Measurements from ENCODE around the gene CEL. TPM values are rescaled to one million over a fixed set of nuclear protein-coding genes. Genes with fewer than 3 reads are reported as not detected.

CEL gene
- total and polyA plus RNA-seq, 9 donors, result 1.3 to 13.6 (median 2.8) TPM

GRCh38 chr9:133109931-133110650 is 48.3 kb downstream of the CEL start:
- no peak overlapping the region for H3K27ac ChIP-seq
- H3K36me3 ChIP-seq, result no peaks in the 10 kb centered on the region
- H3K27me3 ChIP-seq, result no peaks in the 10 kb centered on the region
- DNase-seq, result peak in 3 of 5 donors; percentile 12 to 23 (median 13)
- TF ChIP-seq EP300 (IDR thresholded peaks at IDR 0.05) (no peak), POLR2A (IDR thresholded peaks at IDR 0.05) (no peak), CTCF (IDR thresholded peaks at IDR 0.05) (no peak)
- peaks cover 15% of the 10 kb centered on the region for H3K4me1 ChIP-seq (ENCODE audit: insufficient read depth)
- H3K4me3 ChIP-seq, result no peak overlapping the region
- intact Hi-C loops (cut with DNase I), result no loop called here
- WGBS, 3 donors, result 90 to 93% (median 92%) methylated on average over 18 of the region's 18 CpGs
- no peaks in the 10 kb centered on the region for H3K9me3 ChIP-seq

GRCh38 chr9:133111808-133112662 is 50.3 kb downstream of the CEL start:
- Histone ChIP-seq H3K36me3 (no peaks in the 10 kb centered on the region), H3K4me3 (no peak overlapping the region), H3K27ac (no peak overlapping the region), H3K4me1 (ENCODE audit: insufficient read depth) (peaks cover 16% of the 10 kb centered on the region), H3K9me3 (no peaks in the 10 kb centered on the region), H3K27me3 (no peaks in the 10 kb centered on the region)
- intact Hi-C loops (cut with DNase I), result no loop called here
- 85 to 89% (median 89%) methylated on average over 29 to 30 of the region's 30 CpGs for WGBS, 3 donors
- peak in 2 of 5 donors; percentile 18 to 28 for DNase-seq
- TF ChIP-seq CTCF (IDR thresholded peaks at IDR 0.05) (no peak), POLR2A (IDR thresholded peaks at IDR 0.05) (no peak), EP300 (IDR thresholded peaks at IDR 0.05) (no peak)

- intact Hi-C loops (cut with DNase I), result no loop called here
- Histone ChIP-seq H3K27ac (no peak overlapping the region), H3K4me1 (ENCODE audit: insufficient read depth) (peaks cover 20% of the 10 kb centered on the region), H3K4me3 (no peak overlapping the region), H3K27me3 (no peaks in the 10 kb centered on the region), H3K9me3 (no peaks in the 10 kb centered on the region), H3K36me3 (no peaks in the 10 kb centered on the region)
- TF ChIP-seq POLR2A (IDR thresholded peaks at IDR 0.05) (no peak), CTCF (IDR thresholded peaks at IDR 0.05) (no peak), EP300 (IDR thresholded peaks at IDR 0.05) (no peak)
- peak in 2 of 5 donors; percentile 17 to 31 for DNase-seq
- 76 to 78% (median 76%) methylated on average over 7 of the region's 7 CpGs for WGBS, 3 donors
These were observed 50.9 kb downstream of the CEL start for GRCh38 chr9:133112663-133113026.

GRCh38 chr9:133113163-133113948 is 51.6 kb downstream of the CEL start:
- 44 to 64% (median 50%) methylated on average over 19 of the region's 19 CpGs for WGBS, 3 donors
- intact Hi-C loops (cut with DNase I), result no loop called here
- Histone ChIP-seq H3K9me3 (no peaks in the 10 kb centered on the region), H3K27me3 (no peaks in the 10 kb centered on the region), H3K4me1 (ENCODE audit: insufficient read depth) (peaks cover 27% of the 10 kb centered on the region), H3K27ac (no peak overlapping the region), H3K4me3 (no peak overlapping the region), H3K36me3 (no peaks in the 10 kb centered on the region)
- no peak for TF ChIP-seq POLR2A (IDR thresholded peaks at IDR 0.05)
- TF ChIP-seq EP300 (IDR thresholded peaks at IDR 0.05), result no peak
- no peak for TF ChIP-seq CTCF (IDR thresholded peaks at IDR 0.05)
- DNase-seq, result peak in 4 of 5 donors; percentile 26 to 58 (median 46)
